ENCODE results near the gene CCT3.

GRCh38 chr1:156367383-156368156 lies 29.5 kb upstream of the CCT3 start:
- TF ChIP-seq CTCF (IDR thresholded peaks at IDR 0.05) (no peak), EP300 (IDR thresholded peaks at IDR 0.05) (no peak), POLR2A (IDR thresholded peaks at IDR 0.05) (no peak)

All from tibial nerve (tissue), 4 donors.